Glomerular endothelial cell (primary cell): ENCODE measurements around the gene AP3B2. TPM values are rescaled to one million over a fixed set of nuclear protein-coding genes. Genes with fewer than 3 reads are reported as not detected.

Source experiments
- total RNA-seq: library from RNA; depleted of rRNA; stranded (reverse); fragments of >200 nt; gene quantifications from 2 replicates; pipeline ENCODE4 v1.2.3, GENCODE V29; 2015

AP3B2 gene
- total RNA-seq, 1 donor from 2014 or later: not detected

Other genes starting within 250 kb of the AP3B2 start
- gene RPS17, start 169.4 kb downstream of the AP3B2 start, total RNA-seq: 1,446 and 3,005 TPM in 2 replicates
- not detected in 2 replicates for gene CPEB1, start 62.5 kb downstream of the AP3B2 start, total RNA-seq
- 0.47 TPM in 1 of 2 replicates, not detected in the other for gene FSD2, start 96.2 kb upstream of the AP3B2 start, total RNA-seq
- 7.9 and 11.6 TPM in 2 replicates for gene WHAMM, start 99.8 kb upstream of the AP3B2 start, total RNA-seq
- 8.5 and 15.5 TPM in 2 replicates for gene HOMER2, start 242.8 kb upstream of the AP3B2 start, total RNA-seq